Upper lobe of left lung (tissue), 4 donors: Measurements from ENCODE around the gene RPRML.

Source experiments
- EP300 ChIP-seq, 4 donors: sonication (generic); formaldehyde crosslinking; IDR thresholded peaks; one replicate each; pipeline ENCODE4 v1.5.1; 2017; ENCODE audit warnings: antibody characterized with exemption in 4 of 4, control low read depth in 2 of 4
- POLR2A ChIP-seq, 4 donors: fragments of 450-650 bp; IDR thresholded peaks; one replicate each; pipeline ENCODE4 v1.5.1; 2016 to 2017; ENCODE audit warnings: antibody characterized with exemption in 4 of 4, mild to moderate bottlenecking in 2 of 4

GRCh38 chr17:46975287-46975686, 3.8 kb downstream of the RPRML start:
- TF ChIP-seq POLR2A (IDR thresholded peaks at IDR 0.05) = no peak
- no peak for TF ChIP-seq EP300 (IDR thresholded peaks at IDR 0.05)
